Activated effector memory CD4-positive, alpha-beta T cell treated with anti-CD3 and anti-CD28 coated beads, Interleukin-2, amount 50 U/mL, for 16 hours (primary cell): Measurements from ENCODE around the gene NAV2.

Experiments used
- DNase-seq: peaks from one replicate; pipeline ENCODE4 v3.0.0-alpha.2; 2020

NAV2 gene

GRCh38 chr11:19813158-19813879, 100.7 kb downstream of the NAV2 start:
- no peak for DNase-seq

GRCh38 chr11:19814421-19814820, 101.8 kb downstream of the NAV2 start:
- no peak for DNase-seq

GRCh38 chr11:19816040-19816439, 103.4 kb downstream of the NAV2 start:
- no peak for DNase-seq

- no peak for DNase-seq
Measured at GRCh38 chr11:19816817-19817216, 104.2 kb downstream of the NAV2 start.

- DNase-seq, result no peak
Measured at GRCh38 chr11:19817265-19817851, 104.7 kb downstream of the NAV2 start.

- no peak for DNase-seq
Measured at GRCh38 chr11:19817870-19818269, 105.2 kb downstream of the NAV2 start.

- DNase-seq, result no peak
Measured at GRCh38 chr11:19818619-19819018, 106.0 kb downstream of the NAV2 start.

GRCh38 chr11:19819148-19819547, 106.5 kb downstream of the NAV2 start:
- no peak for DNase-seq

- DNase-seq, result no peak
Measured at GRCh38 chr11:19820100-19820499, 107.5 kb downstream of the NAV2 start.

- DNase-seq, result no peak
Measured at GRCh38 chr11:19821412-19821875, 108.8 kb downstream of the NAV2 start.

- no peak for DNase-seq
Measured at GRCh38 chr11:19821993-19822392, 109.4 kb downstream of the NAV2 start.

- DNase-seq, result no peak
Measured at GRCh38 chr11:19822531-19822930, 109.9 kb downstream of the NAV2 start.

GRCh38 chr11:19826606-19827005, 114.0 kb downstream of the NAV2 start:
- no peak for DNase-seq

- DNase-seq, result no peak
Measured at GRCh38 chr11:19827399-19828135, 114.9 kb downstream of the NAV2 start.

- DNase-seq, result no peak
Measured at GRCh38 chr11:19828382-19829108, 115.9 kb downstream of the NAV2 start.

- no peak for DNase-seq
Measured at GRCh38 chr11:19829109-19829837, 116.6 kb downstream of the NAV2 start.

- no peak for DNase-seq
Measured at GRCh38 chr11:19832086-19832750, 119.6 kb downstream of the NAV2 start.

- no peak for DNase-seq
Measured at GRCh38 chr11:19832901-19833300, 120.3 kb downstream of the NAV2 start.

- no peak for DNase-seq
Measured at GRCh38 chr11:19834771-19835170, 122.1 kb downstream of the NAV2 start.

- DNase-seq, result no peak
Measured at GRCh38 chr11:19836666-19837065, 124.0 kb downstream of the NAV2 start.

GRCh38 chr11:19838994-19839768, 126.5 kb downstream of the NAV2 start:
- DNase-seq, result no peak
